NT2/D1 (cell line): ENCODE measurements around the gene SPIRE2.

Source experiments
- SUZ12 ChIP-seq: IDR thresholded peaks from 2 replicates; pipeline ENCODE4 v1.6.1; 2011; ENCODE audit not compliant: insufficient read length, insufficient read depth; ENCODE audit errors: extremely low read depth
- YY1 ChIP-seq: IDR thresholded peaks from 2 replicates; pipeline ENCODE4 v1.6.1; 2011; ENCODE audit not compliant: insufficient read length, insufficient read depth
- ZNF274 ChIP-seq: IDR thresholded peaks from 2 replicates; pipeline ENCODE4 v1.6.1; 2011; ENCODE audit warnings: mild to moderate bottlenecking, low read depth, low read length

- TF ChIP-seq ZNF274, result no peak
- TF ChIP-seq SUZ12, result no peak
- no peak for TF ChIP-seq YY1
Observed at GRCh38 chr16:89880477-89881367, 52.4 kb downstream of the SPIRE2 start.
